Epithelial cell of prostate (primary cell): Measurements from ENCODE around the gene UMODL1.

Source experiments
- DNase-seq: peaks from one replicate; pipeline ENCODE4 v3.0.0-alpha.2; 2011; ENCODE audit warnings: low read depth, low spot score
- H3K27ac ChIP-seq: fragments of 450-650 bp; 2 replicates; pipeline ENCODE4 v1.5.1; 2017; ENCODE audit warnings: mild to moderate bottlenecking

UMODL1 gene

GRCh38 chr21:42095581-42095980, 24.5 kb downstream of the UMODL1 start:
- H3K27ac ChIP-seq = no peak overlapping the region
- no peak for DNase-seq

- no peak overlapping the region for H3K27ac ChIP-seq
- no peak for DNase-seq
Measured at GRCh38 chr21:42096566-42096965, 25.4 kb downstream of the UMODL1 start.

- no peak for DNase-seq
- peak overlapping the region; percentile 56 for H3K27ac ChIP-seq
Measured at GRCh38 chr21:42097274-42097673, 26.2 kb downstream of the UMODL1 start.

- H3K27ac ChIP-seq = peak overlapping the region; percentile 56
- peak; percentile 92 for DNase-seq
Measured at GRCh38 chr21:42097860-42098454, 26.8 kb downstream of the UMODL1 start.

DNA sequence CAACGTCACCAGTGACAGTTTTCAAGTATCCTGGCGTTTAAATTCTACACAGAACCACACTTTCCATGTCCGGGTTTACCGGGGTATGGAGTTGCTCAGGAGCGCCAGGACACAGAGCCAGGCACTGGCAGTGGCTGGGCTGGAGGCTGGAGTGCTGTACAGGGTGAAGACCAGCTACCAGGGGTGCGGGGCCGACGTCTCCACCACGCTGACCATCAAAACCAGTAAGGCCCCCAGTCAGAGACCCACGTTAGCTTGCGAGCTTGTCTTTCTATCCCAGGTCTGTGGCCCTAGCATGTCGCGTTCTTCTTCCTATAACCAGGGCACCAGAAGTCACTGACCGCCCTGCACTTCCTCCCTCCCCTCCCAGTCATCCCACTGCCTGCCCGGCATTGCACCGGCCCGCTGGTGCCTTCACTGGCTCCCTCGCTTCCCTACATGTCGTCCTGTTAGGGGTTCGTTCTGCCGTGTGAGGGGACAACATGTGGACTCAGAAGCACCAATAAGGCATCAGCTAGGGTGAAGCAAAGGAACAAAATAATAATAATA, 27.9 kb downstream of the UMODL1 start:
- DNase-seq = no peak
- H3K27ac ChIP-seq = no peak overlapping the region

GRCh38 chr21:42101246-42101645, 30.1 kb downstream of the UMODL1 start:
- H3K27ac ChIP-seq = no peak overlapping the region
- no peak for DNase-seq

DNA sequence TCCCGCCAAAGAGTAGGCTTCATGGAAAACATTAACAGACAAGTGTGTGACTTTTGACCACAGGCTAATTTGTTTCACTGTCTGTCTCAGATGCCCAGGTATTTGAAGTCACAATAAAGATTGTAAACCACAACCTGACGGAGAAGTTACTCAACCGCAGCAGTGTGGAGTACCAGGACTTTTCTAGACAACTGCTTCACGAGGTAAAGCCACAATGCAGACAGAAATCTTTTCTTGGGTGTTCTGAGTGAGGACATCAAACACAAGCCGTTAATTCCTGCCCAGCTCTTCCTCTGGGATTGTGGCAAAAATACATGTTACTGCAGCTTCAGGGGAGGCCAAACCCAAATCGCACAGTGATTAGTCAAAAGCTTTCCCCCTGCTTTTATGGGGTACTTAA, 31.0 kb downstream of the UMODL1 start:
- H3K27ac ChIP-seq = no peak overlapping the region
- DNase-seq = no peak

DNA sequence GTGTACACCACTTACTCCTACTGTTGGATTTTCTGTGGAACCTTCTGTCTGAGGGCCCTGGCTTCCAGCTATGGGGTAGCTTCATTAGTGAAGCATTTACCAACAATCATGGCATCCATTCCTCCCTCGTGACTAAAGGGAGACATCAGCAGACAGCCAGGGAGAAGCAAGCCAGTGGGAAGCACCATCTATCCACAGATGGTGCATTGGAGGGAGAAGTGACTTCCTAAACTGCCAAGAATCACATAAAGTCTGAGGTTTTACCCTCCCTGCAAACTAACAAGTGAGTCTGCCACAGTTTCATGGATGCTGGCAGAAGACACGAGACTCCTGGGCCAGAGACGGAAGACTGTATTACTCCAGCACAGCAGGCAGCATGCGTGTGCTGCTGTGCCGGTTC, 31.4 kb downstream of the UMODL1 start:
- DNase-seq = no peak
- no peak overlapping the region for H3K27ac ChIP-seq

DNA sequence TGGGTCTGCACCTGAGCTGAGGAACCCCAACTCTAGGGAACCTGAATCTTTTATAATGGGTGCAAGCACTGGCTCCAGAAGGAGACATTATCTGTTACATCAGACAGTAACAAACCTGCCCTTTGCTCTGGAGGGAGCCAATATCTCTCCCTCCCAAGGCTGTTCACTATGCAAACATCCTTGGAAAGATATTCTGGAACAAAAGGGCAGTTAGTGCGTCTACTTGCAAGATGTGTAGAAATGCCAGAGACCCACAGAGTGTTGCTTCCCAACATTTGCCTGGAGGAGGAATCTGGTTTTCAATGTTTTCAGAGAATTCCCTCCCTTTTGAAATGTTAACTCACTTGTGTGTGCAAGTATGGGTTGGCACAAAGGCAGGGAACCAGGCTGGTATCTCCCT, 31.9 kb downstream of the UMODL1 start:
- no peak overlapping the region for H3K27ac ChIP-seq
- DNase-seq = no peak

DNA sequence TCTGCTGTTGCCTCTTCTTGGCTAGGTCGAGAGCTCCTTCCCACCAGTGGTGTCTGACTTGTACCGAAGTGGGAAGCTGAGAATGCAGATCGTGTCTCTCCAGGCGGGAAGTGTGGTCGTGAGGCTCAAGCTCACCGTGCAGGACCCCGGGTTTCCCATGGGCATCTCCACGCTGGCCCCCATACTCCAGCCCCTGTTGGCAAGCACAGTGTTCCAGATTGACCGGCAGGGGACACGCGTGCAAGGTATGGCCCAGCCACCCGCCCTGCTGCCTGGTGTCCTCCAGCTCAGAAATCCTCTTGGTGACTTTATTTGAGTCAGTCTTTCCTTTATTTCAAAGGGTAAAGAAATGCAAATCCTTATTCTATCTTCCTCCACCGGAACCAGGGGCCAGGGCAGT, 32.7 kb downstream of the UMODL1 start:
- no peak for DNase-seq
- H3K27ac ChIP-seq = no peak overlapping the region

DNA sequence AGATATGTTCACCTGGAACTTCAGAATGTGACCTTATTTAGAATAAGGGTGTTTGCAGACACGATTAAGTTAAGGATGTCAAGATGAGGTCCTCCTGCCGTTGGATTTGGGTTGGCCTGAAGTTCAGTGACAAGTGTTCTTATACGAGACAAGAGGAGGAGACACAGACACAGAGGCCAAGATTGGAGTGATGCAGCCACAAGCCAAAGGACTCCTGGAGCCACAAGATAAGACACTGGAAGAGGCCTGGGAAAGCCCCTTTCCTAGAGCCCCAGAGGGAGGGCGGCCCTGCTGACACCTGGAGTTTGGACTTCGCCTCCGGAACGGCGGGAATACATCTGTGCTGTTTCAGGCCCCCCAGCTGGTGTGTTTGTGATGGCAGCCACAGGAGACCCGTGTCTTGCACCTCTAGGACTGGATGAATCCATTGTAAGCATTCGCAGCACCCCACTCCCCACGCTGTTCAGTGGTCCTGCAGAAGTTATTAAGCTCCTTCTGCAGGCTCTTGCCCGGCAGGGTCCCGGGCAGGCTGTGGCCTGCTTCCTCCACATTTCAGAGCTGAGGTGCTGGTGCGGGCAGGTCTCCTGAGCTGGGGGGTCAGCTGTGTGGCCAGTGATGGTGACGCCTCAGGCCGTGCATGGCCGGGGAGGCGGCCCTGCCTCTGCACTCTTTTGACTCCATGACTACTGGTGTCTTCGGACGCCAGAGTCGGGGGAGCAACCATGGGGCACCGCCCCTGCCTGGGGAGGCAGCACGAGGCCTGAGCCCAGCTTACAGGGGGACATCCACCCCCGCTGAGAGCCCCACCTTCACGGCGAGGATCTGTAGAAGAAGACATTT, 34.6 kb downstream of the UMODL1 start:
- no peak overlapping the region for H3K27ac ChIP-seq
- no peak for DNase-seq

GRCh38 chr21:42106425-42106824, 35.3 kb downstream of the UMODL1 start:
- DNase-seq = no peak

DNA sequence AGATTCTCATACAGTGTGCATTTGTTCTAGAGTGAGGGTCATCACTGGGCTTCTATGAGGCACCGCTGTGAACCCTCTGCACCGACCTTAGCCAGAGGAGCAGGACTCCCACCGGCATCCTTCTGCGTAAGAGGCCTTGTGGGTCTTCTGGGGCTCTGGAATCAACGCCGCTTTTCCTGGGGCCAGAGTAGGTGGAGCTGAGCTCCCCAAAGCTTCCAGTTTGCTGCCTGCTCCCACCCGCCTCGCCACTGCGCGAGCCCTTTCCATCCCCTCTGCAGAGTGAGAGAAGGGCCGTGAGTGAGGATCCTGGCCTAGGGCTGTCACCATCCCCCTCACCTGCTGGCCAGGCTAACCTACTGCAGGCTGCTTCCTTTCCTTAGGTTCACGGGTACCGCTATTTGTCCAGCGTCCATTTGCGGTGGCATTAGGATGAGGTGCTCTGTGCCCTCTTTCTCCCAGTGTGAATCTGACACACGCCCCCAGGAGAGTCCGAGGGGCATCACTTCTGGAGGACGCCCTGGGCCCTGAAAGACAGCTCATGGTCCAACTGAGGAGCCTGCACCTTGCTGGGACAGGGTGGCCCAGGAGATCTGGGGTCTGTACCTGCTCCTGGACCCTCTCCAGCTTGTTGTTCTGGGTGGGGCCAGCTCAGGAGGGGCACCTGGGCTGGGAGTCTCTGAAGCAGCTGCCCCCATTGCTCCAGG, 36.2 kb downstream of the UMODL1 start:
- H3K27ac ChIP-seq = no peak overlapping the region
- no peak for DNase-seq

More at GRCh38 chr21:42106425-42106824, 35.3 kb downstream of the UMODL1 start:
- H3K27ac ChIP-seq = no peak overlapping the region

- H3K27ac ChIP-seq = no peak overlapping the region
- DNase-seq = no peak
Measured at GRCh38 chr21:42107881-42108553, 36.9 kb downstream of the UMODL1 start.

DNA sequence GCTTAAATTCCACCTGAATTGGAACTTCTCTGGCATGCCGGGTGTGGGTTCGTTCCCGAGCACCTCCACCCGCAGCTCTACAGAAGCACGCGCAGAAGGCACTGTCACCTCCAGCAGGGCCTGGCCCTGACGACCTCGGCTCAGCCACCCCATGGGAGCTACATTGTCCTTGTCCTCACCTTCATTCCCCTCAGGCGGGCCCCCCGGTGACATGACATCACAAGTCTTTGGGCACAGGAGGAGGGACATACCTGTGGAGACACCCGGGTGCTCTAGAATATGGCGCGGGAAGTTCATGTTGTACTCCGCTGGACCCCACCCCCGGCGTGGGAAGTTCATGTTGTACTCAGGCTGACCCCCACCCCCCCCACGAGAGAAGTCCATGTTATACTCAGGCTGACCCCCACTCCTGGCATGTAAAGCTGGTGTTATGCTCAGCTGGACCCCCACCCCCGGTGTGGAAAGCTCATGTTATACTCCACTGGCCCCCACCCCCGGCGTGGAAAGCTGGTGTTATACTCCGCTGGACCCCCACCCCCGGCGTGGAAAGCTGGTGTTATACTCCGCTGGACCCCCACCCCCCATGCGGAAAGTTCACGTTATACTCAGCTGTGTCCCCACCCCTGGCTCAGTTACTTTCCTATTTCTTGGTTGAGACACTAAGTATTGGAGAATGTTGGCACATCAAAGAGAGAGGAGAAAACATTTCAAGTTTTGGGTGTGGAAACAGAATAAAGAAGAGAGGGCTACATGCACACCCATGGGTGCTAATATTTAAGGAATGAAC, 37.6 kb downstream of the UMODL1 start:
- H3K27ac ChIP-seq = no peak overlapping the region
- no peak for DNase-seq

GRCh38 chr21:42109473-42109872, 38.4 kb downstream of the UMODL1 start:
- no peak for DNase-seq
- no peak overlapping the region for H3K27ac ChIP-seq

DNA sequence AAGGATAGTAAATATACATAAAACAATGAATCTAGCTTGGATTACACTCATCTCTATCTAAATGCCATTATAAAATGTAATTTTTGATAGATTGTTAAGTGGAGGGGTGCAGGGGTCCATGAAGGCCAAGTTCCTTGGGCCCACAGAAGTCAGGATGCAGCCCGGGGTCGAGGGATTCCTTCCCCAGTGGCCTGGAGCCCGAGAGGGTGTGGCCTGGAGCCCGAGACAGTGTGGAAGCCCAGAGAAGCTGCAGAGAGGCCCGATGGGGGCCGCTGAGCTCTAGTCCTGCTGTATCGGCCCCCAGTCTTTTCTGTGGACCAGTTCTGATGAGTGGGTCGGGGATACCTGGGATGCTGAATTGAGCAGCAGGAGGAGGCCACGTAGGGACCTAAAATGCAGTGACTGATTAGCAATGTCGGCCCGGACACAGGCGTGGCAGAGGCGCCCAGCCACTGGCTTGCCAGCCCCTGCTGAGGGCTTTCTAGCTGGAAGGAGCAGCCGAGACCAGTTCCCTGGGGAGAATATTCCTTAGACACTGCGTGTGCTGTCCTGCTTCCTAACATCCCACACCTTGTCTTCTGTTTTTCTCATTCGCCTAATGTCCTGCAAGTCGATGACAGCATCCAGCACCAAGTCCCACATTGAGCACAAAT, 38.9 kb downstream of the UMODL1 start:
- DNase-seq = no peak
- no peak overlapping the region for H3K27ac ChIP-seq

- no peak overlapping the region for H3K27ac ChIP-seq
- no peak for DNase-seq
Measured at GRCh38 chr21:42110691-42111469, 39.8 kb downstream of the UMODL1 start.

GRCh38 chr21:42111470-42111743, 40.3 kb downstream of the UMODL1 start:
- no peak overlapping the region for H3K27ac ChIP-seq

More at GRCh38 chr21:42111470-42111743, 40.3 kb downstream of the UMODL1 start:
- no peak for DNase-seq
